Choroid plexus epithelial cell (primary cell): ENCODE results near the gene HDGF.

Experiments used
- DNase-seq: peaks from one replicate; pipeline ENCODE4 v3.0.0-alpha.2; 2010; ENCODE audit warnings: low read depth
- H3K4me3 ChIP-seq: 2 replicates; pipeline ENCODE4 v1.5.1; 2011; ENCODE audit warnings: low read depth, mild to moderate bottlenecking, control low read depth, low read length, moderate library complexity
- CTCF ChIP-seq: conservative IDR thresholded peaks from 2 replicates; pipeline ENCODE4 v1.5.1; 2011; ENCODE audit warnings: low read depth, mild to moderate bottlenecking, control low read depth, inconsistent platforms, low read length, moderate library complexity

HDGF gene

DNA sequence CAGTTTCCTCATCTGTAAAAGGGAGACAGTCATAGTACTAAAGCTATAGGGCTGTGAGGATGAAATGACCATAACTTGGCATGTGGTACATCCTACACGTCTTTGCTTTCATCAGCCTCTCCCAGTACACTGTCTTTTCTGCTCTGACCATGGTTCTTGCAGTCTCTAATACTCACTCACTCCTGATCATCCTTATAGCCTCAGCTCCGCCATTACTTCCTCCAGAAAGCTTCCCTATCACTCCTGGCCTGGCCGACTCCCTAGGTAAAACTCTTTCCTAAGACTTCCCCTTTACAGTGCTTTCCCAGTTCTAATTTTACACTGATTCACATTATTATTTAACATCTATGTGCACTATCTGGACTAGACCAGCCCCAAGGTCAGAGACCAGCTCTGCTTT lies 5.6 kb downstream of the HDGF start:
- TF ChIP-seq CTCF, result no peak
- H3K4me3 ChIP-seq, result no peak overlapping the region
- DNase-seq, result no peak

DNA sequence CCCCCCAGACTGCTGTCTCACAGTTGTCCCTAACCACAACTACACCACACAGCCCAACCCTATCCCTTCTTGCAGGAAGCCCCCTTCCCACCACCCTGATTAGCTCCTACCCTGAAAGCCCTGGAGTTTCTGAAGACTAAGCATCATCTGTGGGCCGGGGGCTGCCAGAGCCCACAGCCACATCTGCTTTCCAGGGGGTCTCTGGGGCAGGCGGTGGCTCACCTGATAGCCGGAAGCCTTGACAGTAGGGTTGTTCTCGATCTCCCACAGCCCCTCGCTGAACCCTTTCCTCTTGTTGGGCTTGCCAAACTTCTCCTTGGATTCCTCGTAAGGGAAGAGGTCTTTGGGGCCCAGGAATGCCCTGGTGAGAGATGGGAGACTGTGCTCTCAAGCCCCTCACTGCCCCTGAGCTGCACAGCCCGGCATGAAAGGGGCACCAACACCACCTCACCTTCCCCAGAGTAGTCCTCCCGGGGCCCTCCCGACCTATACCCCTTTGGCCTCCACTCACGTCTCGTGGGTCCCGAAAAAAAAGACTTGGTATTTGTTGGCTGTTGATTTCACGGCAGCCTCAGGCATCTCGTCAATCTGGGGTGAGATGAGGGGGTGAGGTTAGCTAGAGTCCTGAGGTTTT lies 6.6 kb downstream of the HDGF start:
- DNase-seq, result no peak
- TF ChIP-seq CTCF, result no peak
- no peak overlapping the region for H3K4me3 ChIP-seq

DNA sequence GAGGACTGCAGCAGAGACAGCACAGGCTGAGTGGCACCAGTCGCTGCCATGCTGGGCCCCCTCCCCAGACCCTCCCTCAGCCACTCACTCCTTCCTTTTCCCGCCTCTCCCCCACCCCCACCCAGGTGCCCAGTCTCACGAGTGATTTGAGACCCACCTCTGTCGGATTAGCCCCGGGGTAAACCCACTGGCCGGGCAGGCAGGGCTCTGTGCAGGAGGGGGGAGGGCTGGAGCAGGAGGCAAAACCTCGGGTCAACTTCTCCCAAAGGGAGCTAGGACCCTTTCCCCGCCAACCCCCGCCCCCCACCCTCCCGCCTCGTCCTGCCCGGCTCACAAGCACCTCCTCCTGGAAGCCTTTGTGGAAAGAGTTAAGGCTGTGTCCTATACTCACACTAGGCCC lies 7.1 kb downstream of the HDGF start:
- no peak overlapping the region for H3K4me3 ChIP-seq
- no peak for DNase-seq
- TF ChIP-seq CTCF, result no peak

DNA sequence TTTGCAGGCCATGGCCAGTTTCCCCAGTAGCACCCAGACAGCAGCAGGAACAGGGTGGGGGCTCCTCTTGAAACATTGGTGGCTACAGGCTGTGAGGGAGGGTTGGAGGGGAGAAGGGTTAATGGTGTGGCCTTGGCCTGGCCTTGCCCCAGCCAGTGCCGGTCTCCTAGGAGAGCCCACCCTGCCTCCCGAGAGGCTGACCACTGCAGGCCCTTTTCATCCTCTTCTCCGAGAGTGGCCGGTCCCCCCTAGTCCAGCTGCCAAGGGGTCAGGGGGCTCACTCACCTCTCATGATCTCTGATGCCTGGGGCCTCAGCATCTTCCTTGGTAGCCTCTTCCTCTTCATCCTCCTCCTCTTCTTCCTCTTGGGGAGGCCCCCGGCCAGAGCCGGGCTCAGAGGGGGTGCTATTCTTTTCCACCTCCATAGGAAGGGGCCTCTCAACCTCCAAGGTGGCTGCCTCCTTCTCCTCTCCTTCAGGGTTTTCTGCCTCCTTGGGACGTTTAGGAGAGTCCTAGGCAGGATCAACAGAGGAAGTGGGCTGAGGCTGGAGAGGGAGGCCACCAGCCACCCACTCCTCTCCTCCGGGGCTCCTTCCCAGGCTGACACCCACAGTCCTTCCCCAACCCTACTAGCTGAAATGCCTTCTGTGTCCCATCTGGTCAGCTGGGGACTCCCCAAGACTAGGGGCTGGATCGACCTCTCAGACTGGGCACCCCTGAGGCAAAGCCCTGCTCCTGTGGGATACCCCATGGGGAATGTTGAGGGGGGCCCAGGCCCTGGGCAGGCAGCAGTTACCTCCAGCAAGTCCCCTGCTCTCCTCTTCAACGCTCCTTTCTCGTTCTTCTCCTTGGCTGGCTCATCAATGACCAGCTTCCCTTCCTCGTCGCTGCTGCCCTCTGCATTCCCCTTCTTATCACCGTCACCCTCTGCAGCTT lies 7.8 kb downstream of the HDGF start:
- H3K4me3 ChIP-seq, result no peak overlapping the region
- TF ChIP-seq CTCF, result no peak
- DNase-seq, result no peak

DNA sequence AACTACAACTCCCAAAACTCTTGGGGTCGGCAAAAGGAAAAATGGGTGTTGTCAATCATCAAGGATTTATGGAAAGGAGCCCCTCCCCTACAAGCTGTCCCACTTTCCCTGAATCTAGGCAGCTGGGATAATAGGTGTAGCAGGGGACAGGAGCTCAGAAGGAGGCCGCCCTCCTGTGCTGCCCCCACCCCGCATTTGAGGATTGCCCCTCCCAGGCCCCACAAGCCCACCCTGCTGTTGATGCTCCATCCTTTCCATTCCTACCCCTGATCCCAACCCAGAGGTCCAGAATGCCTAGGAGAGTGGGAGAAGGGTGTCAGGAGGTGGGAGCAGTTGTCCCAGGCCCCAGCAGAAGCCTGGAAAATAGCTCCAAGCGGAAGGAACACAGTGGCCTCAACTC lies 8.7 kb downstream of the HDGF start:
- TF ChIP-seq CTCF, result no peak
- DNase-seq, result no peak
- H3K4me3 ChIP-seq, result no peak overlapping the region

DNA sequence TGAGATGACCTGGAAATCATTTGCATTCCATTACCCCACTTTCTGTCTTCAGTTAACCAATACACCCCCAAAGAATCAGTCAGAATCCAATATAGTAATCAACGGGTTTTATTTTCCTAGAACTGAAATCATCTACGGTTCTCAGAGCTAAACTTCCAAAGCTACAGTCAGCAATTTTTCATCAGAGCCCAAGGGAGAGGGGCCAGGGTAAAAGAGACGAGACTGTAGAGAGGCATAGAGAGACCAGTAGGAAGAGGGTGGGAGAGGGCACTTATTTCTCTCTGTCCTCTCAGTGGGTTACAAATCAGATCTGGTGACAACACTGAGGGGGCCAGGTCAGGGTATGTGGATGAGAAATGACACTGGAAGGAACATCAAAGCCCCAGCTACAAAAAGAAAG lies 9.5 kb downstream of the HDGF start:
- no peak for DNase-seq
- H3K4me3 ChIP-seq, result no peak overlapping the region
- TF ChIP-seq CTCF, result no peak
